KMS-11 (cell line): ENCODE results near the gene IFNG.

Experiments
- H2AFZ ChIP-seq: fragments of 200-600 bp; sonication (generic); 2 replicates; pipeline ENCODE4 v1.6.1; 2016; ENCODE audit warnings: antibody characterized with exemption, mixed run types, low read depth
- H3K27ac ChIP-seq: fragments of 200-600 bp; sonication (generic); 2 replicates; pipeline ENCODE4 v1.6.1; 2016; ENCODE audit warnings: mild to moderate bottlenecking, mixed run types
- H3K27me3 ChIP-seq: fragments of 200-600 bp; sonication (generic); 2 replicates; pipeline ENCODE4 v1.6.1; 2017; ENCODE audit warnings: mild to moderate bottlenecking, low read depth, mixed run types, moderate library complexity; ENCODE audit not compliant: insufficient read depth
- H3K36me3 ChIP-seq: fragments of 200-600 bp; sonication (generic); 2 replicates; pipeline ENCODE4 v1.6.1; 2017; ENCODE audit warnings: mild to moderate bottlenecking, mixed run types; ENCODE audit not compliant: insufficient read depth
- H3K4me1 ChIP-seq: fragments of 200-600 bp; sonication (generic); 2 replicates; pipeline ENCODE4 v1.6.1; 2016; ENCODE audit warnings: mild to moderate bottlenecking, low read depth, mixed run types; ENCODE audit not compliant: poor library complexity, severe bottlenecking
- H3K4me2 ChIP-seq: fragments of 200-600 bp; sonication (generic); 2 replicates; pipeline ENCODE4 v1.7.0; 2016; ENCODE audit warnings: mild to moderate bottlenecking, mixed run types
- H3K4me3 ChIP-seq: fragments of 200-600 bp; sonication (generic); IDR thresholded peaks from 2 replicates; pipeline ENCODE4 v1.6.1; 2017; ENCODE audit warnings: low read depth, low read length, mixed read lengths; ENCODE audit not compliant: insufficient read depth
- H3K79me2 ChIP-seq: fragments of 200-600 bp; sonication (generic); 2 replicates; pipeline ENCODE4 v1.6.1; 2016; ENCODE audit warnings: low read depth, mixed run types; ENCODE audit not compliant: insufficient read depth
- H3K9ac ChIP-seq: fragments of 200-600 bp; sonication (generic); 2 replicates; pipeline ENCODE4 v1.6.1; 2016; ENCODE audit warnings: mild to moderate bottlenecking, mixed run types
- H4K20me1 ChIP-seq: fragments of 200-600 bp; sonication (generic); 2 replicates; pipeline ENCODE4 v1.6.1; 2016; ENCODE audit warnings: mild to moderate bottlenecking, mixed run types; ENCODE audit not compliant: insufficient read depth
- CTCF ChIP-seq: fragments of 200-600 bp; sonication (generic); conservative IDR thresholded peaks from 2 replicates; pipeline ENCODE4 v1.6.1; 2017; ENCODE audit warnings: low read depth, mild to moderate bottlenecking, antibody characterized with exemption, low read length, moderate library complexity, mixed read lengths

Gene IFNG

GRCh38 chr12:68163560-68164081 is 4.1 kb upstream of the IFNG start:
- H3K27me3 ChIP-seq = peaks cover 30% of the 10 kb centered on the region; the same call in 1 of the 2 replicates

GRCh38 chr12:68162374-68162773 is 2.8 kb upstream of the IFNG start:
- Histone ChIP-seq H3K27me3 (peaks cover 39% of the 10 kb centered on the region; the same call in 1 of the 2 replicates), H3K9ac (no peak overlapping the region), H2AFZ (no peak overlapping the region), H3K36me3 (no peaks in the 10 kb centered on the region), H3K4me3 (no peak overlapping the region), H3K79me2 (no peaks in the 10 kb centered on the region), H3K4me2 (no peak overlapping the region), H4K20me1 (no peaks in the 10 kb centered on the region), H3K4me1 (peaks cover 27% of the 10 kb centered on the region), H3K27ac (no peak overlapping the region)
- TF ChIP-seq CTCF = no peak

More at GRCh38 chr12:68163560-68164081, 4.1 kb upstream of the IFNG start:
- TF ChIP-seq CTCF = no peak
- Histone ChIP-seq H3K27ac (no peak overlapping the region), H2AFZ (no peak overlapping the region), H3K79me2 (no peaks in the 10 kb centered on the region), H3K4me1 (peaks cover 26% of the 10 kb centered on the region), H3K9ac (no peak overlapping the region), H3K36me3 (no peaks in the 10 kb centered on the region), H3K4me2 (no peak overlapping the region), H4K20me1 (no peaks in the 10 kb centered on the region), H3K4me3 (no peak overlapping the region)

GRCh38 chr12:68158432-68158831 is 1.1 kb downstream of the IFNG start:
- H3K36me3 ChIP-seq = no peaks in the 10 kb centered on the region
- H3K27me3 ChIP-seq = peaks cover 39% of the 10 kb centered on the region; the same call in 1 of the 2 replicates
- peaks cover 27% of the 10 kb centered on the region for H3K4me1 ChIP-seq
- no peaks in the 10 kb centered on the region for H3K79me2 ChIP-seq
- H2AFZ ChIP-seq = no peak overlapping the region
- H3K9ac ChIP-seq = no peak overlapping the region
- H3K4me2 ChIP-seq = no peak overlapping the region
- H3K4me3 ChIP-seq = no peak overlapping the region
- peak; percentile 76 for TF ChIP-seq CTCF
- H4K20me1 ChIP-seq = no peaks in the 10 kb centered on the region
- H3K27ac ChIP-seq = no peak overlapping the region

- no peaks in the 10 kb centered on the region for H3K79me2 ChIP-seq
- H3K27ac ChIP-seq = no peak overlapping the region
- H3K27me3 ChIP-seq = peaks cover 34% of the 10 kb centered on the region; the same call in 1 of the 2 replicates
- no peak overlapping the region for H3K4me3 ChIP-seq
- no peaks in the 10 kb centered on the region for H4K20me1 ChIP-seq
- TF ChIP-seq CTCF = no peak
- no peak overlapping the region for H2AFZ ChIP-seq
- no peak overlapping the region for H3K9ac ChIP-seq
- H3K4me2 ChIP-seq = no peak overlapping the region
- H3K4me1 ChIP-seq = peaks cover 27% of the 10 kb centered on the region
- no peaks in the 10 kb centered on the region for H3K36me3 ChIP-seq
Measured at GRCh38 chr12:68157380-68157779, 2.2 kb downstream of the IFNG start.
